A549 treated with Mapracorat at 1 μM for 4 hours (cell line): Measurements from ENCODE around the gene MMP15. TPM values are rescaled to one million over a fixed set of nuclear protein-coding genes. Genes with fewer than 3 reads are reported as not detected.

Source experiments
- total RNA-seq: library from RNA; stranded (reverse); fragments of 200-300 nt; extraction: Qiagen RNA extraction; gene quantifications from 5 replicates; pipeline ENCODE4 v1.2.3, GENCODE V29; 2022

MMP15 gene
- total RNA-seq: 30.3 to 45.9 TPM (median 42.3 TPM) in 5 replicates

DNA sequence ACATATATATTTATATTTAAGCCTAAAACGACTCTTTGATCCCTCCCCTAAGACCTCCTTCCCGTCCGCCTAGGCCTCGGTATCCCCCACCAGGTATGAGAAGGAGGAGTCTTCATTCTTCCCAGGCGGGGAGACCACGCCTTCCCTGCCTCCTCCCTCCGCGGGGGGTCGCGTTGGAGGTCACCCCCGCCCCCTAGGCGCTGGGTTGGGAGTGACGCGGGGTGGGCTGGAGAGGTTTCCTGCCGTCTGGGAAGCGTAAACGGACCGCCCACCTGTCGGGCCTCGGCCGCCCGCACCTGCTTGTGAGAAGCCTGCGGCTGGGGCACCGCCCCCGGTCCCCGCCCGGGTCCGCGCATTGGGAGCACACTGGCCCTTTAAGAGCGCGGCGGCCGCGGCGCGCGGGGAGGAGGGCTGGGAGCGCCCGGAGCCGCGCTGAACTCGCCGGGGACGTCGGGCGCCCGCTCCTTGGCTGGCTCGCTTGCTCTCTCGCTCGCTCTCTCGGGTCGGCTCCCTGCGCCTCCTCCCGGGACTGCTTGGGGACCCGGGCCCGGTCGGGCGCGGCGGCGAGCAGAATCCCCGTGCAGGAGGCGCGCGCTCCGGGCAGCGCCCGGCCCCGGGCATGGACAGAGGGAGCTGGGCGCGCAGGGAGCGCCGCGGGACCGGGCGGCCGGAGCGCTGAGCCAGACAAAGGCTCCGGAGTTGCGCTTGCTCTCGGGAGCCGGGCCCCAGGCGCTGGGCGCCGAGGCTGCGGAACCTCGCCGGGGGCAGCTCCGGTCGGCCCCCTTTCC, at the start of gene MMP15:
Gene MMP15 (plus strand): TSS at position 404 of the 788 bp plus-strand sequence. CDS start 597 bp downstream, outside the sequence.

DNA sequence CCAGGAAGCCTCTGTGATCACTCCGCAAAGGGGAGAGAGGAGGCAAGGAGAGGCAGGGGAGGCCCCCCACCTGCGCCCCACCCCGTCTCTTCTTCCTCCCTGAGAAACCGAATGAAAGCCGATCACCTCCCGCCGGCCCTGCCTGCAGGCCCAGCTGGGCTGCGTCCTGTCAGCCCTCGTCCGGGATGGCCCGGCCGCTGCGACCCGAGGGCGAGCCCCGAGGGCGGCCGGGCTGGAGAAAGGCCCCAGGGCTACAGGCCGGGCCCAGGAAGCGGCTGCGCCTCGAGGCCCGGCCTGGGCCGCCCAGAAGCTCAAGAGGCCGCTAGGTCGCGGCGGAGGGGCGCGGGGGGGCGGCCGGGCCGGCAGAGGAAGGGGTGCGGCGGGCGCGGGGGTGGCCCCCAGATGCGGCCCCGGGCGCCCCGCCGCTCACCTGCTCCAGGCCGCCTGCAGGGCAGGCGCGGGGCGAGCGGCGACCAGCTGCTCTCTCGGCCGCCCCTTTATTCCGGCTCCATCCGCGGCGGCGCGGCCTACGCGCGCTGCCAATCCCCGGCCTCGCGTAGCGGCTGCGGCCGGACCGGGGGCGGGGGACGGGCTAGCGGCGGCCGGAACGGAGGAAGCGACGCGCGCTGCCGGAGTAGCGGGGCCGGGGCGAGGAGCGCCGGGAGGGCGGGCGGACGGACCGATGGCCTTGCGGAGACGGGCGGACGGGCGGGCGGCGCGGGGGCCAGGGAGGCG, 25.4 kb upstream of the MMP15 start, which contains the start of gene ZNF319:
Gene ZNF319 (minus strand): TSS at position 702 of the 735 bp plus-strand sequence. CDS start 2,407 bp downstream, outside the sequence.

DNA sequence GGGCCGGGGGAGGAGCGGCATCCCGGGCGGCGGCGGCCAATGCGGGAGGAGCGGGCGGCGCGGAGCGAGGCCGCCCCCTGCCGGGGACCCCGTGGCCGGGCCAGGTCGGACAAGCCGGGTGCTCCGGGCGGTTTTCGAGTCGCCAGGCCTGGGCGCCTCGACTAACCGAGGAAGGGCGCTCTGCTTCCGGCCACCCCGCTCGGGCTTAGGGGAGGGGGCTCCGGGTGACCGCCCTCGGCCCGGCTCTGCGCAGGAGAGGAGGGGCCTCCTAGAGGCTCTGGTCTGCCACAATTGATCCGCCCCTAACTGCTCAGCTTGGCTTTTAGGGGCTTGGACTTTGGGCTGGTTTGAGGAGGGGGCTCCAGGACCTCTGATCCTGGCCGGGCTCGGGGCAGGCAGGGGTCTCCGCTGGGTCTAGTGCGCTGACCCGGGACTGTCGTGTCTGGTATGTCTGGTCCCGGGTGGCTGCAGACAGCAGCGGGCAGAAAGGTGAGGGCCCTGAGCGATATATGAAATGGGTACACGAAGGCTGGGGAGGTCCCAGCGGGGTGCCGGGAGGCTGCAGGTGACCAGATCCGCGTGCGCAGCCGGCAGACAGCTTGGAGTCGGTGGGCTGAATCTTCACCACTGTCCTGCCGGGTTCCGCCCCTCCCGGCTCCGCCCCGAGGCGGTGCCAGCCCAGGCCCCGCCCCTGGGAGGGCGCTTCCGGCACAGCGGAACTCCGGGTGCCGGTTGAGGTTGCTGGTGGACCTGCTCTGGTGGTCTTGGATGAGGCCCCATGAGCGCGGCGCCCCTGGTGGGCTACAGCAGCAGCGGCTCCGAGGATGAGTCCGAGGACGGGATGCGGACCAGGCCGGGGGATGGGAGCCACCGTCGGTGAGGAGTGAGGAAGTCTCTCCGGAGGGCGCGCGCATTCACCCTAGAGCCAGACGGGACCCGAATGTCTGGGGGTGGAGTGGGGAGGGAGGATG, 24.6 kb upstream of the MMP15 start, which contains the start of gene USB1:
Gene USB1 (plus strand): TSS at position 702 of the 971 bp plus-strand sequence. CDS start 77 bp downstream, at position 779.

Other genes starting within 250 kb of the MMP15 start
- 105 to 161 TPM (median 149 TPM) in 5 replicates for gene KIFC3, start 223.3 kb upstream of the MMP15 start, total RNA-seq
- gene CNGB1, start 54.6 kb upstream of the MMP15 start, total RNA-seq: 0.05 to 0.49 TPM (median 0.08 TPM) in 5 replicates
- gene ZNF319, start 25.1 kb upstream of the MMP15 start, total RNA-seq: 10.5 to 16.9 TPM (median 14.1 TPM) in 5 replicates
- gene USB1, start 24.3 kb upstream of the MMP15 start, total RNA-seq: 73.6 to 86.9 TPM (median 80.0 TPM) in 5 replicates
- gene CFAP20, start 103.6 kb downstream of the MMP15 start, total RNA-seq: 51.3 to 56.8 TPM (median 52.5 TPM) in 5 replicates
- gene CSNK2A2, start 172.4 kb downstream of the MMP15 start, total RNA-seq: 50.3 to 63.1 TPM (median 52.9 TPM) in 5 replicates